ENCODE results near the gene ARVCF.

The ARVCF gene

DNA sequence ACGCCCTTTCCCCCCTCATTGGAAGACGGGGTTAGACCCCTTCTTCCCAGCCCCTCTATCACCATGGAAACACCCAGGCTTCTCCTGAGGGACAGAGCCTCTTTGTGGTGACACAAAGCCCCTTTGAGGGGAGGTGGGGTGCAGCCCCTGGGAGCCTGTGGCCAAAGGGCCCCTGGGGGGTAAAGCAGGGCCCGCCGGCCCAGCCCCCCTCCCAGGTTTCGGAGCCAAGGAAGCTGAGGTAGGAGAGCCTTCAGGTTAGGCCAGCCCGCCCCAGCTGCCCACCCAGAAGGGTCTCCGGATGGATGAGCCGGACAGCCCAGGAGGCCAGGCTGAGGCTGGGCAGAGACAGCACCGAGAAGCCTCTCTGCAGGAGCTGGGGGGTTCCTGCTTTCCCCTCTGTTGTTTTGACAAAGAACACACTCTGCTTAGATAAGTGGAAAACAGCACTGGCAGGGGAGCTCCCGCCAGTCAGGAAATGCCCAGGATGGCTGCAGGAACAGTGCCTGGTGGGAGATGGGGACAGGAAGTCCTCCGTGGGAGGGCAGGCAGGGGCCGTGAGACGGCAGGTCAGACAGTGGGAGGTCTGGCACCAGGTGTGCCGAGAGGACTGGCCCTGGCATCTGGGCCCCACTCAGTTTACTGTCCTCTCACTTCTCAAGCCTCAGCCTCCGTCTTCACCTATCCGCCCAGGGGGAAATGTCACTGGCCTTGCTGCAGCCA lies 18.2 kb downstream of the ARVCF start:
- FAIRE-seq, result no peak

DNA sequence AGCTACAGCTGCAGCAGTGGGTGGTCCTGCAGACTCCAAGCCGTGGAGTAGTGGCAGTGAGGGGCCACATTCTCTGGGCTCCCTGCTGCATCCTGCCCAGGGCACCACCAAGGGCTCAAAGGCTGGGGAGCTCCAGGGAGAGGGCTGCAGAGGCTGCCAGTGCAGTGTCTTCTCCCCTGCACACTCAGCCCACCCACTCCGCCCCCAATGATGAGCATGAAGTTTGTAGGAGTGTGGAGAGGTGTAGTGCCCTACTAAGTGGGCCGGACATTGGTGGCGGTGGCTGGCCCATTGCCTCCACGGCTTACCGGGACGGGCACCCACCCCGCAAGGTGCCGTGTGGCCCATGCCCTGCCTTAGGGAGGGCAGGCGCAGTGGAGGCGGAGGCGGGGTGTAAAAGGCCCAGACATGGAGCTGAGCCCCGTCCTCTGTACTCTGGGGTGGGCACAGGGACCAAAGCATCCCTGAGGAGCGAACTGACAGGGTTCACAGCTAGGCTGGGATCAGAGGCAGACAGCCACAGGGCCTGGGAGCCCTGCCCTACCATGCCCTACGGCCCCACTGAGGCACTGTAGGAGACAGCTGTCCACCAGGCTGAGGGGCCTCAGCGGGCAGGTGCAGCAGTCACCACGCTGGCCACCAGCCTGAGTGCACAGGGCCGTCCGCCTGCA lies 18.9 kb downstream of the ARVCF start:
- FAIRE-seq, result no peak

DNA sequence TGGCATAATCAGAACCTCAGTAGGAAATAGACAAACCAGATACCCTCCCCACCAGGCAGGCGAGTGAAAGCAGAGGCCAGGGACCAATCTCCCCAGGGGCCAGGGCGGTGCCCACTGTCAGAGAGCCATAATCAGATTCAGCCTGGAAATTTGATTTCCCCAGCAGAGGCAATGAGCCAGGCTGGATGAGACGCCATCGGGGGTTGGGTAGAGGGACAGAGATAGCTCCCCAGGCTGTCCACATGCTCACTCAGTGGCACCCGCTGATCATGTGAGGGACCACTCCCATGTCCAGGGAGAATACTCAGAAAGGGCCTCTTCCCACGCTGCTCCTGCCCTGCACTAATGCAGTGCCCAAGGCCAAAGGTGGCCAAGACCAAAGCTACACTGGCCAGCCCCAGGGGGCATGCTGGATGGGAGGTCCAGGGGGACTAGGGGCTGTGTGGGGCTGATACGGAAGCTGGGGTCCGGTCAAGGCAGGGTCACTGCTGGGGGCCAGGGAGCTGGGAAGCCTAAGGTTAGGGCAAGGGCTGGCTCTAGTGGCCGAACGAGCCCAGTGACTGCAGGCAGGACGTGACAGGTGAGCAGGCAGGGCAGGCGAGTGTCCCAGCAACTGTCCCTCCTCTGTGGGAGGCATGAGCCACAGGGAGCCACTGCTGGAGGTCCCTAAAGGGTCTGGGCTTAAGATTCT lies 19.8 kb downstream of the ARVCF start:
- FAIRE-seq, result no peak

DNA sequence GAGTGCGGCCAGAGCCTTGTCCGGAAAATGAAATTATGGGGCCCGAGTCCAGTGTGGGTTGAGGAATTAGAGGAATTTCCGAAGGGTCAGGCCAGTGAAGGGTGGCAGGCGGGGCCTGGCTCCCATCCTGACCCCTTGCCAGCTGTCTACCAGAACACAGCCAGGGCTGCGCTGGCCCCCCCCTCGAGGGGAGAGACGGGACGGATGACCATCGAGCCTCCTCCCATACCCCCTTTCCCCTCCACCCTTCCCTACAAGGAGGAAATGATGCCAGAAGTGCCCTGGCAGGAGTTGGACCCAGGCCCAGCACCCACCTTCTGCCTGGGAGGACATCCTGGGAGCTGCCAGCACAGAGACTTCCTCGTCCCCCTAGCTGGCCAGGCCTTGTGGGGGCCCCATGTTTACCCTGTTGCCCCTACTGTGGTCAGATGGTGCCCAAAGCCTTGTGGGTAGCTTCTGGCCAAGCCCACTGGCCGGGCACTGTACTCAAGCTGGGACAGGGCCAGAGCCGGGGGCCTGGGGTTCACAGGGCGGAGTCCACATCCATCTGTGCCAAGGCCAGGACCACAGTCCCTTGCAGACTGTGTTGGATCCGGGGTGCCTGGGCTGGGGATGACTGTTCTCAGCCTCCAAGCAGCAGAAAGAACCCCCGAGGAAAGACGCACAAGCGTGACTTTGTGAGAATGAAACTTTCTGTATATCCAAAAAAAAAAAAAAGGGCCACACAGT lies 20.8 kb downstream of the ARVCF start:
- FAIRE-seq, result no peak

DNA sequence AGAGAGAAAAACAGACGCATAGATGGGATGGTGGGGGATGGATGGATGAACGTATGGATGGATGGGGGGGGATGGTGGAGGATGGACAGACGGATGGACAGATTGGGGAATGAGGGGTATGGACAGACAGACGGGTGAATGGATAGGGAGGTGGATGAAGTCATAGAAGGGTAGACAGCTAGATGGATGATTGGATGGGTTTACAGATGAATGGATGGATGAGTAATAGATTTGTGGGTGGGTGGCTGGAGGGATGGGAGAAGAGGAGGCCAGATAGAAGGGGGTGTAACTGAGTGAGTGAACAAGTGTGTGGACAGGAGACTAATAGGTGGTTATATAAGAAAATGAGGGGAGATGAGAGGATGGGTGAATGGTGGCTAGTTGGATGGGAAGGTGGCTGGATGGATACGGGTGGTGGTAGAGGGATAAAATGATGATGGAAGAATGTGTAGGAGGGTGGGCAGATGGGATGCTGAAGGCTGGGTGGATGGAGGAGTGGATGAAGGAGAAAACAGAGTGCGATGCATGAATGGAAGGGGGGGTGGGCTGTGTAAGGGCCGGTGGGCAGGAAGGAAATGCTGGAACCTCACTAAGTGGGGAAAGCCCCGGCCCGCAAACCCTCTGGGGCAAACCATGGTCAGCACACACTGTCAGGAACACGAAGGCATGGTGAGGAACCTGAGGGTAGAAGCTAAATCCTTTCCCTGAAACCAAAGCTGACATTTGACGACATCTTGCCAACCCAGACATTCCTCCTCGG lies 21.6 kb downstream of the ARVCF start:
- FAIRE-seq, result no peak

DNA sequence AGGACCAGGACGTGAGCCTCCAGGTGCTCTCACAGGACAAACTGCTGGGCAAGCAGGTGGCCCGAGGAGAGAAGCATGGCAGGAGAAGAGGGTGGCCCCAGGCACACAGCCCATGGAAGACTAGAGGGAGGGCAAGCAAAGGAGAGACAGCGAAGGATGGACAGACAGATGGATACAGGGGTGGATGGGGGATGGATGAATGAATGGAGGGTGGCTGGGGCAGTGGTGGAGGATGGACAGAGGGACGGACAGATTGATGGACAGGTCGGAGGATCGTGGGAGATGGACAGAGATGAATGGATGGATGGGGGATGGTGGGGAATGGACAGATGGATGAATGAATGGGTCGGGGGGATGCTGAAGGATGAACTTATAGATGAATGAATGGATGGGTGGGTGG lies 22.7 kb downstream of the ARVCF start:
- no peak for FAIRE-seq

DNA sequence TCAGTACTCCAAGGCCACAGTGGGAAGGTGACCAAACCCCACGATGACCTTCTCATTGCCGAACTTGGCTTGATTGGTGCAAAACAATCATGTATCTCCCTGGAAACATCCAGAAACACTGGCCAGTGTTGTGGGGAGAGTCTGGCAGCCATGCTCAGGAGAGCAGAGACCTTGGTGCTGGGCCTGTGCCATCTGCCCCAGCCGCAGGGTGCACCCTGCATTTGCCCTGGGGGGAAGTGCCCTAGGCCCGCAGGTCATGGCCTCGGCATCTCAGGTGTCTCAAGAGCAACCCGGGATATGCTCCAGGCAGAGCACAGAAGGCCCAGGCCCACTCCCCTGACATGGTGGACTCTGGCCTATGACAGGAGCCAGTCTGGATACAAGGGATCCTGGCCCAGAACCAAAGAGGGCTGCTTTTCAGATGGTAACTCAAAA lies 23.7 kb downstream of the ARVCF start:
- no peak for FAIRE-seq

DNA sequence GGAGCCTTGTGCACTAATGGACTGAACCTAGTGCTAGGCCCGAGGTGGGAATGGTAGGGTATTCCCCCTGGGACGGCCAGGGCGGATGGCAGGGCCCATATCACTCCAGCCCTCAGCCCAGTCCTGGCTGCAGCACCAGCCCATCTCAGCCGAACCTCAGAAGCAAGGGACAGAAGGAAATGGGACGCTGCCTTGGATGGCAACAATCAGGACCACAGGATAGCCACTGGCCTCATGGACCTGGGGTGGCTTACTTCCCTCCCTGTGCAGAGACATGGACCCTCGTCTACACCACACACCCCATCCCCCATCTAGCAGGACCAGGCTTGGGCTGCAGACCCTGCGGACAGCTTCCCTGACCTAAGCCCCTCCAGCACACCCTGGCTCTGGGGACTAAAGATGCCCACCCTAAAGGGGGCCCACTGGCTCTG lies 24.1 kb downstream of the ARVCF start:
- no peak for FAIRE-seq

DNA sequence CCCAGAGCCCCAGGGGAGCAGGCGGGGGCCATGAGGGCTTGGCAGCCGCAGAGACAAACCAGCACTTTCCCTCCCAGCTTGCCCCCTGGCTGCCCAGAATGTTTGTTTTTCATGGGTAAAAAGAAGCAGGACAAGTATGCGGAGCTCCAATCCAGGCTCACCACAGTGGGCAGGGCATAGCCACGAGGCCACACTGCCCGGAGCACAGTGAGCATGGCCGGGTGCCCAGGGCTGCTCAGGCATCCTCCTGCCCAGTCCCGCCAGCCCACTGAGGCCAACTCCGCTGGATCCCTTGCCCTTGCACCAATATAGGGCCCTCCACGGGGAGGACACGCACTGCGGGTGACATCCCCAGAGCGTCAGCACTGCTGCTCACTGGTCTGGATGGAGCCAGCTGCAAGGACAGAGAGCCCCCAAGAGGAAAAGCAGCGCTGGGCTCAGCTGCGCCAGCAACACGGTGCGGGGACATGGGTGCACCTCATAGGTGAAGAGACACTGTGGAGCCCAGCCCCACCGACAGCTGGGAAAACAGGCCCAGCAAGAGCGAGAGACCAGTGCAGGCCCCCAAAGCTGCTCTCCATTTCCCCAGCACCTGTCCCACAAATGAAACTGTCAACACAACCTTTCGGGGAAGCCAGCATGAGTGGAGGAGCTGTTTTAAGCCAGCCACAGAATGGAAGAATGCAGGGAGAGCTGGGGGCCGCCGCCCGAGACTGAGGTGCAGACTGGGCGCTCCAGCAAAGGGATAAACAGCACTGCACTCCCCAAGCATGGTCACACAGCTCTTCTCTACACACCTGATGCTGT lies 24.8 kb downstream of the ARVCF start:
- no peak for FAIRE-seq

DNA sequence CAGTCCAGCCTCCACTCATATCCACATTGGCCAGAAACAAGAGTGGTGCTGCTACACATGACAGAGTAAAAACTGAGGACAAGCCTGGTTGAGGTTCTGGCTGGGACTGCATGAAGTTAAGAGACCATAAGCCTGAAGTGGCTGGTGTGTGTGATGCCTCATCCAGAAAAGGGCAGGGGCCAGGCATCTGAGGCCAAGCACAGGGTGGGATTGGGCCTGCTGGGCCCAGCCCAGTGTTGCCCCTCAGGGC lies 25.3 kb downstream of the ARVCF start:
- FAIRE-seq, result no peak

DNA sequence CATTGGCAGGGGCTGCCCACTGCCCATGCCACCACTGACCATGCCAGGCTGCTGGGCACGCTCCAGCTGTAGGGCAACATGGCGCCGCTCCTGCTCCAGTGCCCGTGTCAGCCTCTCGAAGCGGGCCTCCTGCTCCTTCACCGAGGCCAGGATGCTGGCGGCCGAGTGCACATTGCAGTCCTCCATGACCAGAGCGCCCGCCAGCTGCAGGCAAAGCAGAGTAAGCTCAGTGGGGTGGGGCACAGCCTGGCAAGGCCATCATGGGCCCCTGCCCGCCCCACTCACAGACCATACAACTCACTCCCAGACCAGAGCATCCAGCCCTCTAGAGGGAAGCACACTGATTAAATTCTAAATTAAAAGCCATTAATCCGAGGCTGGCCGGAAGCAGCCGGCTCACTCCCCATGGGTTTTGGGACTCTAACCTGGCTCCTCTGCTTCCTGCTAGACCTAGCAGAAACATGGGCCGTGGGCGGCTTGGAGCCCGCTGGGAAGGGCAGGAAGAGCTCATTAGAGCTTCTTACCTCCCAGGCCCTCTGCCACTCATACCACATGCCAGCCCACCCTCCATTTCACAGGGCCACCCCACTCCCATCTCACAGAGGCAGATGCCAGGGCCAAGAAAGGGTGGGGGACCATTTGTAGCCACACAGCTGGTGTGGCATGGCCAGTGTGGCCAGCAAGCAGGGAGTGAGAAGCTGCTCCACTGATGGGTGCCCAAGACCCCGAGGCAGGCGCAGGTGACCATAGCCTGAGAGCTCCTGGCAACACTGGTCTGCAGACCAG lies 25.8 kb downstream of the ARVCF start:
- FAIRE-seq, result no peak

DNA sequence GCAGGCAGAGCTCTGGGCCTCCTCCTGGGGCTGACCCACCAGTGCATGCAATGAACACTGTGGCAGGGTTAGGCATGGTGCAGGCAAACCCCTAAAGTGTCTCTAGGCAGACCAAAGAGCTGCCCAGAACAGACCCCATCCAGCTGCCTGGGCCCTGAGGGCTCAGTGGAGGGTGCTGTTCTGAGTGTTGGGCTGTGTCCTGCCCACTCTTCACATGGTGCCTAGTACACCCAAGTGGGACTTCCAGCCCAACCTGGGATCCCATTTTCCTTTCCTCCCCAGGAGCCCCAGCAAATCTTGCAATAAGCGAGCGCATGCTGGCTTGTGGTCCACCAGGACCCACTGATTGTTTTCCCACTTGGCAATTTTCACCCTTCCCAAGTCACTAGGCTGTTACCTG lies 26.4 kb downstream of the ARVCF start:
- FAIRE-seq, result no peak

DNA sequence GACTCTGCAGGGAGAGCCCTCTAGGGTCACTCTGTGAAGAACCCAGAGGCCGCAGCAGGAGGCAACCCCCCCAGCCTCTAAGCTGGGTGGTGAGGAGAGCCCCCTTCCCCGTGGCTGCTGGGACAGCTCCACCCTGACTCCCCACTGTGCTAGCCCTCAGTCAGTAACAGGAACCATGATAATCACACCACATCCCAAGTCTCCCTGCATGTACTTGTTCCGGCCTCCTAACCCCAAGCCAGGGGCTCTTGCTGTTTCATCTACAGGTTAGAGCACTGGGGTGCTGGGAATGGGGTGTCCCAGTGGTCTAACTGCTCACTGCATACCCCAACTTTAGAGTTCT lies 26.9 kb downstream of the ARVCF start:
- no peak for FAIRE-seq

DNA sequence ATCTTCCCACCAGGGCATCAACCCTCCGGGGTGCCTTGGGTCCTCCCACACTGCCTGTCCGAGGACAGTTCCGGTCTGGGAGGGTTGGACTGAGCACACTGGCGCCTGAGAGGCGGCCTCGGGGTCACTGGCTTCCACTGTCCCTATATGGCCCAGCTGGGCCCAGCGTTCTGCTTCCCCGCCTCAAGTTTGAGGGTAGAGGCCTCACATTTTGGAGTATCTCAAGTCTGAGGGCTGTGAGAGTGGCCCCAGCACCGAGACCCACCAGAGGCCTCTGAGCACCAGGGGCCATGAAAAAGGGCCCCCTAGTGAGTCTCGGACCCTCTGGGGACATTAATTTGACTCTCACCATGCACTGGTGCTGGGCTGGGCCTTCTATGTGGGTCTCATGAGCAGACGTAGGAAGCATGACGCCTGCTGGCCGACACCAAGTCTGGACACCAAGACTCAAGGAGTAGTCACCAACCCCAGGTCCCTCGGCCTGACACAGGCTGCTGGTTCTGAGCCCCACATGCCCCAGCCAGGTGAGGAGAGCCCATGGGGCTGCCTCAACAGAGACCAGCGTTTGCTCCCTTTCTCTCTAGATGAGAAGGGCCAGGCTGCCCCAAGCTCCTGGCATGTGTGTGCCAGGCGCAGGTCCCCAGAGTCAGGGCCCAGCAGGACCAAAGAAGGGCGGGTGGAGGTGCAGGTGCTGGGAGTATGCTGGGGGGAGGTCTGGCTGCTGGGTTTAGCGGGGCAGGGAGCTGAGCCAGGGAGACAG lies 27.5 kb downstream of the ARVCF start:
- FAIRE-seq, result no peak

DNA sequence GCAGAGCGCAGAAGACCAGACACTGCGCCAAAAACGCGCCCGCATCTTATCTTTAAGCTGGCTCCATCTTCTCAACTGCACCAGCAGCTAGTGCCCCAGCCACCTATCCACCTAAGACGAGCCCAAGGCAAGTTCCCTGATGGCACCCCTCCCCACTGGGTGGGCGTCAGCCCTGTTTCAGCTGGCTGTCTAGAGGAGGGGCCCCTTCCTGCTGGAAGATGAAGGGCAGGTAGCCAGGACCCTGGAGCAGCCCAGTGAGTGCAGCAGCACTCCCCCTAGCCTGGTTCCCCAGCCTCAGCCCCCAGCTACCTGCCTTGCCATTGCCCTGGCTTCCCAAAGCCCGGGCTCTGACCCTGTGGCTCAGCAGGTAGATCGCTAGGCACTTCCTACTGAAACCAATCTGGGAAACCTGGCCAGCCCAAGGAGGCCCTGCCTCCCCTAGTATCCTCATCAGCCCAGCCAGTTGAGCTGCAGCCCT lies 28.3 kb downstream of the ARVCF start:
- FAIRE-seq, result no peak

DNA sequence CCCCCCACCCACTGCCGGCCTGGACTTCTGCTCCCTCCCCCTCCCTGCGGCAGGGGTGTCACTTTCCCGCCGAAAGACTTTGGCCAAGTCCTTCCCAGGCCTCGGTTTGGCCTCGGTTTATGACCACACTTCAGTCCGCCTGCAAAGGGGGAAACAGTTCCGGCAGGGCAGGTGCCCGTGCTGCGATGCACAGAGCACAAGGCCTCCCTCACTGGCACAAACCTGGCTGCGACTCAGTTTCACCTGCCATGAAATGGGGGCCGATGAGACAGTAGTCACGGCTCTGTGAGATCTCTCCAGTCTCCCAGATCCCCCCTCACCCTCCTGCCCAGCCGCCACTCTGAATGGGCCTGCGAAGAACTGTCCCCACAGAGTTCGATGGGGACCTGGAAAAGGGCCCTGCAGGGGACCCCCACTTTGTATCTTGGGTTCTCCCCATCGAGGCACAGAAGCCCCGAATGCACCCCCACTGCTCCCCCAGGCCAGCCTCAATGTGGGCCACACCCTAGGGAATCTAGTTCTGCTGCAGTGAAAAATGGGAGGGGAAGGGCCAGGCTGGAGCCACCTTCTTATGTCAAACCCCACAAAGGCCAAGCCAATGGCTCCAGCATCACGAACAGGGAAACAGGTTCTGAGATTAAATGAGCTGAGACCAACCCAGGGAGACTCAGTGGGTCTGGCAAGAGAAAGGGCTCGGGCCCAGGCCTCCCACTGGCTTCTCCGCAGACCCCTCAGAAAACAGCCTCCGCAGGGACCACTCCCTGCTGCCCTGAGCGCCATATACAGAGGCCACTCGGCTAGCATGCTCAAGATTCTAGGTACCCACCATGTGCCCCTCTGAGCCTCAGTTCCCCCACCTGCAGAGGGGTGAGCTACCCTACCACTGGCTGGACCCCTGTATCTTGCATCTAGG lies 29.0 kb downstream of the ARVCF start:
- no peak for FAIRE-seq

DNA sequence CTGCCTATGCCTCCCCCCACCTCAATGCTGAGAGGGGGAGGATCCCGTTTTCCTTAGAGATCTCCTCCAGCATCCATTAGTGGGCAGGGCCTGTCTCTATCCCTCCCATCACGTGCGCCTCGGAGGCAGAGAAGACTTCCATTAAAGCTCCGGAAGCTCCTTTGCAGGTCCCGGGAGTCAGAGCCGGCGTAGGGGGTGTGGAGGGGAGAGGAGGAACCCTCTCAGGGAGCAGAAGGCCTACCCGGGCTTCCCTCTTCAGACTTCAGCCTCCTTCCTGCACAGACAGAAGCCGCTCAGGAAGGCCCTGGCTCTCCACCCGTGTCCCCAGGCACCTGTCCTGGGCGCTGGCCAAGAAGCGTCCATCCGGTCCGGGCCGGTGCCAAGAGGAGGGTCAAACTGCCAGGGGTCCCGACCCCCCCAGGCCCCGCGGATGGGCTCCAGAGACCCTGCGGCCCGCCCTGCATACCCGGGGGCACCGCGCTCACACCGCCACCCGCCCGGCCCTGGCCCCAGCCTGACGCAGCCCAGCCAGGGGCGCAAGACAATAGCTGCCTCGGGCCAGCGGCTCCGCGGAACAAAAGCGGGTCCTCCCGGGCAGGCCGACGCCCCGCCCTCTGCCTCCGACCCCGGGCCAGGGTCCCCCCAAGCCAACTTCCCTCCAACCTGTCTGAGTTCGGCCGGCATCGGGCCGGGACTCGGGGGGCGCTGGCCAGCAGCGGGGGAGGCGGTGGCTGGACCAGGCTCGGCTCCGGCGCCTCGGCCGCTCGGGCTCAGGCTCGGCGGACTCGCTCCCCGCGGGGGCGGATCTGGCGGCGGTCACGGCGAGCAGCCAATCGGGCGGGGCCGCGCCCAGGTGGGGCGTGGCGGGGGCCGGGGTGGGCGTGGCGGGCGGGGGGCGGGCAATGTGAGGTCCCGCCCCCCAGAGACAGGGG lies 29.9 kb downstream of the ARVCF start:
- no peak for FAIRE-seq

DNA sequence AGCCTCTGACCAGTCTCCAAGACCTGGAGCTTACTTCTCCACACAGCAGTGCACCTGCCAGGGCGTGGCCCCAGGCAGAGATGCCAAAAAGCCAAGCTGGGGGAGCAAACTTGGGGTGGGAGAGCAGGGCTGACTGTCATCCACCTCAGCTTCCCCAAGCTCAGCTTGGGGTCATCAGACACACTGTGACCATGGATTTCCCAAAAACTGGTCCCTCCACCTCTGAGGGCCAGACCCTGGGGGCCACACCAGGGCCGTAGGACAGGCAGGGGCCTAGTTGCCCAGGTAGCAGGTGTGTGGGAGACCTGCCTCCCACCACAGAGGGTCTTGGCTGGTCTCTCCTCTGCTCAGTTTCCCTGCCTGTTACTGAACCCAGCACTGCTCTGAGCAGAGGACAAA lies 30.6 kb downstream of the ARVCF start:
- no peak for FAIRE-seq
